T1000 (cell line): ENCODE results near the gene IPO4.

Experiments used
- DNase-seq: peaks from one replicate; lab custom pipeline; 2025; ENCODE audit warnings: mixed read lengths; lab: John Stamatoyannopoulos, UW

The IPO4 gene

DNA sequence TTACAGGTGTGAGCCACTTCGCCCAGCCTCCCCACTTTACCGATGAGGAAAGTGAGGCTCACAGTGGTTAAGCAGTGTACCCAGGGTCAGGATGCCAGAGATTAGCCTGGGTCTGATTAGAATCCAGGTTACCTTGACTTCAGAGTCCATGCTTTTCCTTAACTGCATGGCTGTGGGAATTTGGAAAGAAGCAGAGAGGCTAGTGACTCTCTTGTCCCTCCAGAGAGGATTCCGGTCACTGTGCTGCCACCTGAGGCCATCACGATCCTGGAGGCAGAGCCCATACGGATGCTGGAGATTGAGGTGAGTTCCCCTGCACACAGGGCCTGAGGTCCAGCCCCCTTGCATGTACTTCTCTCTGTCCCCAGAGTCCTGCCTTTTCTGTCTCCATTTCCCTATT, 12.0 kb downstream of the IPO4 start:
- no peak for DNase-seq

DNA sequence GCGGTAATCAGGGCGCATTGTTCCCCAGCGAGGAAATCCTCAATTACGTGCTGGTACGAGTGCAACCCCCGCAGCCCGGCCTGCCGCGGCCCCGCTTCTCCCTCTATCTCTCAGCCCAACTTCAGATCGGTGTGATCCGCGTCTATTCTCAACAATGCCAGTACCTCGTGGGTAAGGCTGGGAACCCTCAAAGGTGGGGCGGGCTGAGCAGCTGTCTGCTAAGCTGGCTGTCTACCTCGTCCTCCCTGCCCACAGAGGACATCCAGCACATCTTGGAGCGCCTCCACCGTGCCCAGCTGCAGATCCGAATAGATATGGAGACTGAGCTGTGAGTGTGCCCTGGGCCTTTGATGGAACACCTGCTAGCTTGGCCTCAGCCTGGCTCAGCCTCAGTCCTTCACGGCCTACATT, 15.7 kb downstream of the IPO4 start:
- DNase-seq = no peak

DNA sequence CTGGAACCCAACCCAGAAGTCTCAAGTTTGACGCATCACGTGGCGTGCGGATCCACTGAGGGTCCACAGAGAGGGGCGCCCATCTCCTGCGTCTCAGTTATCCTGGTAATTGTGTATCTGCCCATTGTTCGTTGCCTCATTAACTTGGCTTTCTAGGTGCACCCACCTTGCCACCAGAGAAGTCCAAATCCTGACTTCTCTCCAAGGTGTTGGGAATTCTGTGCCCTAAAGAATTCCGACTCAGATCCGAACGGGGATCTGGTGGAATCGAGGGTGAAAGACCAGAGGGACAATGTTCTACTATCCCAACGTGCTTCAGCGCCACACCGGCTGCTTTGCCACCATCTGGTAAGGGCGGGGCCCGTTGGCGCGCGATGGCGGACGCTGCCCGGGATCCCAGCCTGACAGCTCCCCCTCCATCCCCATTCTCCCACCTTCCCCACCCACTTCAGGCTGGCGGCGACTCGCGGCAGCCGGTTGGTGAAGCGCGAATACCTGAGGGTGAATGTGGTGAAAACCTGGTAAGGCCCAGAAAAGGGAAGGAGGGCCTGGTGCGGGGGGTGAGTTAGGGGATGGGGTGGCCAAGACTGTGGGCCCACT, 16.3 kb downstream of the IPO4 start:
- no peak for DNase-seq

DNA sequence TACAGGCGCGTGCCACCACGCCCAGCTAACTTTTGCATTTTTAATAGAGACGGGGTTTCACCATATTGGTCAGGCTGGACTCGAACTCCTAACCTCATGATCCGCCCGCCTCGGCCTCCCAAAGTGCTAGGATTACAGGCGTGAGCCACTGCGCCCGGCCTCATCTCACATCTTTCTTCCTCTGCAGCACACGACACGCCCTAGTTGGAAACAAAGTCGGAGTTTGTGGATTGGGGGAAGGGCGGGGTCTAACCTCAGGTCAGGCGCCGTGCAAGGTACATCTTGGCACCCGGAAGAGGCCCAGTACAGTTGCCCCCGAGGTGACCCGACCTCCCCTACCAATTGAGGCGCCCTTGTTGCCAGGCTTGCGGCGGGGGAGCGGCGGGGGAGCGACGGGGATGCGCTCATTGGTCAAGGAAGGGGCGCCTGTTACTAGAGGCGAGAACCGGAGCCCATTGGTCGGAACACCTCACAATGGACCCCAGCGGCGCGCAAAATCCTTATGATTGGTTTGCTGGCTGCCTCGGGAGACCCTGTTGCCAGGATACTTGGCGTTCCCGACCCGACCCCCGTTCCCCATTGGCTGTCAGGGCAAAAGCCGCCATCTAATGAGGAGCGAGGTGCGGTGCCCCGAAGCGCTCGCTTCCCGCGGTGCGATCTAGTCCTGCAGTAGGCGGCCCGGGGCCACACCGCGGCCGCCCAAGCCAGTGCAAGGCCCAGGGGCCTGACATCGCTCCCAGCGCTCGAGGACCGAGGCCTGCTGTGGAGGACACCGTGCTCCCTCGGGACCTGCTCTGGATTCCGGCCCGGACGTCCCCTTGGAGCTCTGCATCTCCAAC, 17.0 kb downstream of the IPO4 start, which contains the start of gene REC8:
Gene REC8, plus strand, starts transcription at position 659 of the 839 bp plus-strand sequence. CDS start 473 bp downstream, outside the sequence.
- no peak for DNase-seq

DNA sequence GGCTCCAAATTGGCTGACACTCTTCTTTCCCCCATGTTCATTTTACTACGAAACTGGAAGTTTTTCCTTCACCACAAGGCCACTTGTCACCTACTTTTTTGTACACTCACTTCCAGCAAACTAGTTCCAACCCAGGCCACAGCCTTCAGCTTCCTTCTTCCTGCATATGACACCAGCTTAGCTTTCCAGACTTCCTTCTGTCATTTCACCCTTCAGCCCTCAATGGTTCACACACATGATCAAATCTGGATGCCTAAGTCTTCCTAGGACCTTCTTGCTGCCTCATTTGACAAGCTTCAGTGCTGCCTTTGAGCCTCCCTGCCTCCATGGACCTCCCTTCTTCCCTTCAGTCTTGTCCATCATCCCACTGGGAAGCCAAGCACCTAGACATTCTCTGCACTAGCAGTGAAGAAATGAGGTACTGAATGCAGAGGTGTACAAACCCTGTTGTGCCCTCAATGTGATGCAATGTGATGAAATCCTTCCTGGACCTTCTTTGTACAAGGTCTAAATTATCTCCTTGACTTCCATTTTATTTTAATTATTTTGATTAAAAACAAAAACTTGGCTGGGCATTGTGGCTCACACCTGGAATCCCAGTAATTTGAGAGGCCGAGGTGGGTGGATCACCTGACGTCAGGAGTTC, 21.0 kb downstream of the IPO4 start:
- DNase-seq = no peak

DNA sequence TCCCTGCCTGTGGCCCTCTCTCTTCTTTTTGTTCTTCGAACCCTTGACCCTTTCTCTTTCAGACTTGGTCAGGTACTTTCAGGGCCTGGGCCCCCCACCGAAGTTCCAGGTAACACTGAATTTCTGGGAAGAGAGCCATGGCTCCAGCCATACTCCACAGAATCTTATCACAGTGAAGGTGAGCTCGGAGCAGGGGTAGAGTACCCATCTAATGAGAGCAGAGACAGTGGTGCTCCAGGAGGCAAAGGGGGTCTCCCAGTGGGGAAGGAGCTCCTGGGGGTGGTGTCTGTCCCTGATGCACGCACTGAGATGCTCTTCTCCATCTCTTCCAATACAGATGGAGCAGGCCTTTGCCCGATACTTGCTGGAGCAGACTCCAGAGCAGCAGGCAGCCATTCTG, 22.8 kb downstream of the IPO4 start:
- no peak for DNase-seq

DNA sequence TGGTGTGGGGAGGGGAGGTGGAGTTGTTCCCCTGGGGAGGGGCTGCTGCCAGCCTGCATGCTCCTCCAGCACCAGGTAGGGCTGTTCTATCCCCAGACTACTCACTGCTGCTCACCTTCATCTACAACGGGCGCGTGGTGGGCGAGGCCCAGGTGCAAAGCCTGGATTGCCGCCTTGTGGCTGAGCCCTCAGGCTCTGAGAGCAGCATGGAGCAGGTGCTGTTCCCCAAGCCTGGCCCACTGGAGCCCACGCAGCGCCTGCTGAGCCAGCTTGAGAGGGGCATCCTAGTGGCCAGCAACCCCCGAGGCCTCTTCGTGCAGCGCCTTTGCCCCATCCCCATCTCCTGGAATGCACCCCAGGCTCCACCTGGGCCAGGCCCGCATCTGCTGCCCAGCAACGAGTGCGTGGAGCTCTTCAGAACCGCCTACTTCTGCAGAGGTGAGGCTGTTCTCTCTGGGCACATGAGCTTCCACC, 24.1 kb downstream of the IPO4 start:
- no peak for DNase-seq

DNA sequence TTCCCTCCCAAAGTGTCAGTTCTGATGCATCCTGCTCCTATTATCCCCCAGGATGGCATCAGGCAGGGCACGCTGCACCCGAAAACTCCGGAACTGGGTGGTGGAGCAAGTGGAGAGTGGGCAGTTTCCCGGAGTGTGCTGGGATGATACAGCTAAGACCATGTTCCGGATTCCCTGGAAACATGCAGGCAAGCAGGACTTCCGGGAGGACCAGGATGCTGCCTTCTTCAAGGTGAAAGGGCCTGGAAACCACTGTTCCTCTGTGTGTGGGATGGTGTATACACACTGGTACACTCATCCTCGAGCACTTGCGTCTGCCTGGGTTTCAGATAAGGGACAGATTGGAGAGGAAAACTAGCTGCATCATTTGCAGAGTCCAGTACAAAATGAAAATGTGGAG, 26.5 kb downstream of the IPO4 start:
- no peak for DNase-seq

DNA sequence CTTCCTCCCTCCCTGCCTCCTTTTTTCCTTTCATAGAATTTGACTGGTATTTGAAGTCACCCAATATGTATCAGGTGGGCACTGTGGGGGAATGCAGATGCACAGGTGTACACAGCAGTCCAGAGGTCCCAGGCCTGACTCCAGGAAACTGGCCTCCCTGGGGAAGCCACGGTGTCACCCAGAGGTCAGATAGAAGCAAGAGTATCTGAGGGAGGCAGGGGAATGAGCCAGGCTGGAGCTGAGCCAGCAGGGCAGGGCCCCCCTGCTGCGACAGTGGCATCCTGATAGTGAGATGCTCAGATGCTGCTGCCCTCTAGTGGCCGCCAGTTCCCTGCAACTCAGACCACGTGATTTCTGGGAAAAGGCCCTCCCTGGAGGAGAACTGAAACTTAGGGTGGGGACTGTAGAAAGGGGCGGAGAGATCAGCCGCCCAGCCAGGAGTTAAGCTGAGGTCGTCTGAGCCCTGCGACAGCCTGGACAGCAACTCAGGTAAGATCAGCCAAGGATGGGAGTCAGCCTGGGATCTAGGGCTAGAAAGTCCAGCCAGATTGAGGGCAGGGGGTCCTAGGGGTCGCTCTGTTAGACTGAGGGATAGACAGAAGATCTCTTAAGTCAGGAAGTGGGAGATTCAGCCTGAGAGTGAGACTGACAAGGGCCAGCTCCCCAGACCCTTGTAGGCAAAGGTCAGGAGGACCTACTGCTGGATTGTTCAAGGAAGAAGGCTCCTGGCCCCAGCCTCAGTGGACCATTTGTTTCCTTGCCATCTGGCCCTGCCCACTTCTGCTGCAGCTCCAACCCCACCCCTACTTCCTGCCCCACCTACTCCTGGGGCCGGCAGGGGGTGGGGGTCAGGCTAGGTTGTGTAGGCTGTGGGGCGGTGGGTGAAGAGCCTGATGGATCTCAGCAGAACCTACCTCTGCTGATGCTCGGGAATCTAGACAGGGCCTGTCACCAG, 27.5 kb downstream of the IPO4 start, which contains the start of gene IRF9:
Gene IRF9, plus strand, starts transcription at position 416 of the 955 bp plus-strand sequence. CDS start 880 bp downstream, outside the sequence.
- DNase-seq = peak; percentile 92

DNA sequence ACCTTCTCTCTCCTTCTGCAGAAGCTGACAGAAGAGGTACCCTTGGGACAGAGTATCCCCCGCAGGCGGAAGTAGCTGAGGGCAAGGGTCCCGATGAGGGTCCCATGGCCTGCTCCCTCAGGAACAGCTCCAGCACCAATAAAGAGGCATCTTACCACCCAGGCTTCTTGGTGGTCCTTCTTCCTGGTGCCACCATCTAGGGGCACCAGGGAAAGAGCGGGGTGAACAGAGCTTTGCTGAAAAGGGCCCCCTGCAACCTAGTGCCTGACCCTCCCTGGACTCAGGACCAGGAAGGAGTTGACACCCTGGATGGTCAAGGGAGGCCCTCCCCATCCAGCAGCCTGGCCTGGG, 28.1 kb downstream of the IPO4 start:
- DNase-seq = no peak

DNA sequence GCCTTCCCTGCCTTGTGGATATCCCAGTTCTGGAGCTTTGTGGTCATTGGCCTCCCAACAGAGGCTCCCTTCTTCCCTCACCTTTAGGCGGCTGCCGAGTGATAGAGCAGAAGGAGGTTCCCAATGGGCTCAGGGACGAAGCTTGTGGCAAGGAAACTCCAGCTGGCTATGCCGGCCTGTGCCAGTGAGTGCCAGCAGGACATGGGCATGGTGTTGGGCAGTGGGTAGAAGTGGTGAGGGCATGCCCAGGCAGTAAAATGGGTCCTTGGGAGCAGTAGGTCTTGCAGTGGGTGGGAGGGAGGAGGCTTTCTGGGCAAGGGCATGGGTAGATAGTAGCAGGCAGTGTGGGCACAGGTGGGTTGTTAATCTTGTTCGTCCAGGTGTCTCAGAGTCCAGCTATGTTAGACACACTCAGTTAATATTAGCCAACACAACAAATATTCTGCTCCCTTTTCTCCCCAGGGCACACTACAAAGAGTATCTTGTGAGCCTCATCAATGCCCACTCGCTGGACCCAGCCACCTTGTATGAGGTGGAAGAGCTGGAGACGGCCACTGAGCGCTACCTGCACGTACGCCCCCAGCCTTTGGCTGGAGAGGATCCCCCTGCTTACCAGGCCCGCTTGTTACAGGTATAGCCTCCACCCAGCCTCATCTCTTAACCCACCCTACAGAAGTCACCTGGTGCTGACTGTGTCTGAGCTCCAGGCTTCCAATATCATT, 28.7 kb downstream of the IPO4 start:
- no peak for DNase-seq

DNA sequence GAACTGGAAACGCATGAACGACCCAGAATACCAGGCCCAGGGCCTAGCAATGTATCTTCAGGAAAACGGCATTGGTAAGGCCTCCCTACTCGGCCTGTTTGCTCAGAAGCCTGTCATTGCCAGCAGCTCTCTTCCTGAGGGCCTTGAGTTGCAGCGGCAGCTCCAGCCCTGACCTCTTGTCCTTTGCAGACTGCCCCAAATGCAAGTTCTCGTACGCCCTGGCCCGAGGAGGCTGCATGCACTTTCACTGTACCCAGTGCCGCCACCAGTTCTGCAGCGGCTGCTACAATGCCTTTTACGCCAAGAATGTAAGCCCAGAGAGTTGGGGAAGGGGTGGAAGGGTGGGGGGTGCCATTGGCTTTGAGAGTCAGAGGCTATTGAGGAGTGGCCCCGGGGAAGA, 31.3 kb downstream of the IPO4 start:
- DNase-seq = no peak

DNA sequence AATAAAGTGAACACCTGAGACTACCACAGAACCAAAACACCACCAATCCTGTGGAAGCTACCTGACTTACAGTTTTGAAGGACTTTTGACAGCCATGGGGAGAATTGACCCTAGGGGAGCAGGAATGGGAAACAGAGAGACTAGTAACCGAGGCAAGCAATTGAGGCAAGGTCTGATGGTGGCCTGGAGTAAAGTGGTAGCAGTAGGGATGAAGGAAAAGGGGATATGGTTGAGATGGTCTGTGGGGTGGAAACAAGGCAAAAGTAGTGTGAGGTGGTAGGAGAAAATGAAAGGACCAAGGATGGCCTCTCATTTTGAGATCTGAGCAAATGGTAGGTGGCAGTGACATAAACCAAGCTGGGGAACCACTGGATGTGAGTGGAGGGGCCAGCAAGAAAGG, 31.8 kb downstream of the IPO4 start:
- DNase-seq = no peak

DNA sequence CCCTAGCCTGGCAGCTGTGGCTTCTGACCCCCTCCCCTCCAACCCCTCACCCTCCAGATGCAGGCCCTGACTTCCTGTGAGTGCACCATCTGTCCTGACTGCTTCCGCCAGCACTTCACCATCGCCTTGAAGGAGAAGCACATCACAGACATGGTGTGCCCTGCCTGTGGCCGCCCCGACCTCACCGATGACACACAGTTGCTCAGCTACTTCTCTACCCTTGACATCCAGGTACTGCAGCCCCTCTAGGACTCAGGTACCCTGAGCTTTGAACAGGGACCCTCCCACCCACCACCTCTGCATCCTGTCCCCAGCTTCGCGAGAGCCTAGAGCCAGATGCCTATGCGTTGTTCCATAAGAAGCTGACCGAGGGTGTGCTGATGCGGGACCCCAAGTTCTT, 33.5 kb downstream of the IPO4 start:
- DNase-seq = no peak

DNA sequence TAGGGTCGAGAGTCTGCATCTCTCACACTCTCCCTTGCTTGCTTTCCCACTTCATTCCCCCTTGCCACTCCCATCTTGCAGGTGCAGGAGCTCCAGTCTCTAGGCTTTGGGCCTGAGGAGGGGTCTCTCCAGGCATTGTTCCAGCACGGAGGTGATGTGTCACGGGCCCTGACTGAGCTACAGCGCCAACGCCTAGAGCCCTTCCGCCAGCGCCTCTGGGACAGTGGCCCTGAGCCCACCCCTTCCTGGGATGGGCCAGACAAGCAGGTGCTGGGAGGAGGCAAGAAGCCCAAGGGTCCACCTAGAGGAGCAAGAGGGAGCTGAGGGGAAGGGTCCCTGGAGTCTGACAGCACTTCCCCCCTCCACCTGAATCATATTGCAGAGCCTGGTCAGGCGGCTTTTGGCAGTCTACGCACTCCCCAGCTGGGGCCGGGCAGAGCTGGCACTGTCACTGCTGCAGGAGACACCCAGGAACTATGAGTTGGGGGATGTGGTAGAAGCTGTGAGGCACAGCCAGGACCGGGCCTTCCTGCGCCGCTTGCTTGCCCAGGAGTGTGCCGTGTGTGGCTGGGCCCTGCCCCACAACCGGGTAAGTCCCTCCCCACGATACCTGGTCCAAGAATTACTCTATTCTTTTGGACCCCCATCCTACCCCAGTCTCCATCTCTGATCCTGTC, 37.1 kb downstream of the IPO4 start:
- DNase-seq = no peak

DNA sequence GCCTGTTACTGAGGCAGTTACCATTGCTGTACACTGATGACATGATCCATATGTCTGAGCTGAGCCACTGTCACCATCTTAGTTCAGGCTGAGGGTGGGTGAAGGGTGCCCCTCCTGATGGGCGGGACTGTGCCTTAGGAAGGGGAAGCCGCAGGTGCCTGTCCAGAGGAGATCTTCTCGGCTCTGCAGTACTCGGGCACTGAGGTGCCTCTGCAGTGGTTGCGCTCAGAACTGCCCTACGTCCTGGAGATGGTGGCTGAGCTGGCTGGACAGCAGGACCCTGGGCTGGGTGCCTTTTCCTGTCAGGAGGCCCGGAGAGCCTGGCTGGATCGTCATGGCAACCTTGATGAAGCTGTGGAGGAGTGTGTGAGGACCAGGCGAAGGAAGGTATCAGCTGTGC, 37.6 kb downstream of the IPO4 start:
- no peak for DNase-seq

DNA sequence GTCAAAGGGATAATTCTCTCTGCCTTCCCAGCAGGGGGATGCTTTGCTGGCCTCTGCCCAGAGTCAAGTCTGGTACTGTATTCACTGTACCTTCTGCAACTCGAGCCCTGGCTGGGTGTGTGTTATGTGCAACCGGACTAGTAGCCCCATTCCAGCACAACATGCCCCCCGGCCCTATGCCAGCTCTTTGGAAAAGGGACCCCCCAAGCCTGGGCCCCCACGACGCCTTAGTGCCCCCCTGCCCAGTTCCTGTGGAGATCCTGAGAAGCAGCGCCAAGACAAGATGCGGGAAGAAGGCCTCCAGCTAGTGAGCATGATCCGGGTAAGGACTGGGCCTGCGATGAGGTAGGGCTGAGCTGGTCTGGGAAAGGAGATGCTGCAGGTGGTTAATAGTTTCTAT, 38.0 kb downstream of the IPO4 start:
- DNase-seq = no peak

DNA sequence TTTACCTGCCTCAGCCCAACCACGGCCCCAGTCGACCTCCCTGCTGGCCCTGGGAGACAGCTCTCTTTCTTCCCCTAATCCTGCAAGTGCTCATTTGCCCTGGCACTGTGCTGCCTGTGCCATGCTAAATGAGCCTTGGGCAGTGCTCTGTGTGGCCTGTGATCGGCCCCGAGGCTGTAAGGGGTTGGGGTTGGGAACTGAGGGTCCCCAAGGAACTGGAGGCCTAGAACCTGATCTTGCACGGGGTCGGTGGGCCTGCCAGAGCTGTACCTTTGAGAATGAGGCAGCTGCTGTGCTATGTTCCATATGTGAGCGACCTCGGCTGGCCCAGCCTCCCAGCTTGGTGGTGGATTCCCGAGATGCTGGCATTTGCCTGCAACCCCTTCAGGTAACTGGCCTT, 38.6 kb downstream of the IPO4 start:
- DNase-seq = no peak

DNA sequence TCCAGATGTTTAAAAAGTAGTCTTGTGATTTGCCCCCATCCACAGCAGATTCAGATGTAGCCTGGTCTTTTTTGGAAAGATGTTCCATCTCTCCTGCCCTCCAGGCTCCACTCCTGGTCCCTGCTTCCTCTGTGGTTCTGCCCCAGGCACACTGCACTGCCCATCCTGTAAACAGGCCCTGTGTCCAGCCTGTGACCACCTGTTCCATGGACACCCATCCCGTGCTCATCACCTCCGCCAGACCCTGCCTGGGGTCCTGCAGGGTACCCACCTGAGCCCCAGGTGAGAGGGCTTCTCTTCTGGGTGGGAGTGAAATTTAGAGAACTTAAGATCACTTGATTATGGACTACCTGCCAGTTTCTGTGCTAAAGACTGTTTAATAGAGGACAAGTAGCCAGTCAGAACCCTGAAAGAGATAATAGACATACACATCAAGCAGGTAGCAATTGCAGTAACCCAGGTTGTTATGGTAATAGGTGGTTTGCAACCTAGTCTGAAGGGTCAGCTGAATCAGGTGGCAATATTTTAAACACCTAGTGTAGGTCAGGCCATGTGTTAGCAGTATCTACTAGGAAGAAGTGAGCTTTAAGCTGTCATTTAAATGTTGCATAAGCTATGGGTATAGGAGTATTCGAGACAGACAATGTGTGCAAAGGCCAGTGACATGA, 39.2 kb downstream of the IPO4 start:
- no peak for DNase-seq
